Testis (tissue), 2 donors: ENCODE results near the gene ALDH16A1.

ENCODE experiments used
- POLR2A ChIP-seq: fragments of 450-650 bp; IDR thresholded peaks from one replicate; pipeline ENCODE4 v1.6.1; 2017; ENCODE audit warnings: antibody characterized with exemption, mild to moderate bottlenecking, moderate library complexity
- TF ChIP-seq, protein P1 (sequence below), 3 experiments: fragments of 450-650 bp in 2 of 3; fragments of 200-600 bp in 1 of 3; sonication (generic) in 1 of 3; IDR thresholded peaks; one replicate each; pipeline ENCODE4 v1.5.1; 2016 to 2019; ENCODE audit warnings: antibody characterized with exemption in 3 of 3, mild to moderate bottlenecking in 2 of 3, moderate library complexity in 1 of 3

DNA sequence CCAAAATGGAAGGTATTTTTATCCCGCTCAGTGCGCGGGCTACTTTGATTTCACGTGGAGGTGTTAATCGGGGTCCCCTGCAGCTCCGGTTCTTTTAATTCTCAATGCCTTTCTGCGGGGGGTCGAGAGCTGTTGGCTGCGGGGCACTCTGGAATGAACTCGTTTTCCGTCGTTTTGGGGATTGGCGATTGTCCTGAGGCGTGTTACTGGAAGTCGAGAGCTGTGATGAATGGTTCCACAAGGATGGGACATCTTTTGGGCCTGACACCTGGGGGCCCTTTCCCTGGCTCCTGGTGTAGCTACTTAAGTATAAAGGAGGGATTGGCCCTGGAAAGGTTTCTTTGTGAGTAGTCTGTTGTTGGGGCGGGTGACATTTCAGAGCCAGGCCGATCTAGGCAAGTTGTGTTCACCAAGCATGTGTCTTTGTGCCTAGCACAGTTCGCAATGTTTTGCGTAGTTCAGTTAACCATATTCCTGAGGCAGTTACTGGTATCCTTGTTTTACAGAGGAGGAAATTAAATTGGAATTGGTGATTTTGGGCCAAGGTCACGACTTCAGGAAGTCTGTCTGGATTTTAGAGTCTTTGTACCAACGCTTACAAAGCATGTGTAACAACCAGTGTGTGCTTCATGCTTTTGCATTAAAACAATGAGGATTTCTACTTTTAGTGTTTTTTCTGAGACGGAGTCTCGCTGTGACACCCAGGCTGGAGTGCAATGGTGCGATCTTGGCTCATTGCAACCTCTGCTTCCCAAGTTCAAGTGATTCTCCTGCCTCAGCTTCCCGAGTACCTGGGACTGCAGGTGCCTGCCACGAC lies 35.2 kb downstream of the ALDH16A1 start:
- no peak for TF ChIP-seq POLR2A
- TF ChIP-seq, protein P1, sequence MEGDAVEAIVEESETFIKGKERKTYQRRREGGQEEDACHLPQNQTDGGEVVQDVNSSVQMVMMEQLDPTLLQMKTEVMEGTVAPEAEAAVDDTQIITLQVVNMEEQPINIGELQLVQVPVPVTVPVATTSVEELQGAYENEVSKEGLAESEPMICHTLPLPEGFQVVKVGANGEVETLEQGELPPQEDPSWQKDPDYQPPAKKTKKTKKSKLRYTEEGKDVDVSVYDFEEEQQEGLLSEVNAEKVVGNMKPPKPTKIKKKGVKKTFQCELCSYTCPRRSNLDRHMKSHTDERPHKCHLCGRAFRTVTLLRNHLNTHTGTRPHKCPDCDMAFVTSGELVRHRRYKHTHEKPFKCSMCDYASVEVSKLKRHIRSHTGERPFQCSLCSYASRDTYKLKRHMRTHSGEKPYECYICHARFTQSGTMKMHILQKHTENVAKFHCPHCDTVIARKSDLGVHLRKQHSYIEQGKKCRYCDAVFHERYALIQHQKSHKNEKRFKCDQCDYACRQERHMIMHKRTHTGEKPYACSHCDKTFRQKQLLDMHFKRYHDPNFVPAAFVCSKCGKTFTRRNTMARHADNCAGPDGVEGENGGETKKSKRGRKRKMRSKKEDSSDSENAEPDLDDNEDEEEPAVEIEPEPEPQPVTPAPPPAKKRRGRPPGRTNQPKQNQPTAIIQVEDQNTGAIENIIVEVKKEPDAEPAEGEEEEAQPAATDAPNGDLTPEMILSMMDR (IDR thresholded peaks at IDR 0.05): no peak
